ENCODE results near the gene NDRG3. TPM values are rescaled to one million over a fixed set of nuclear protein-coding genes. Genes with fewer than 3 reads are reported as not detected.

NDRG3 gene
- total RNA-seq, 1 experiment from 2014 or later = 30.1 TPM

GRCh38 chr20:36634342-36634741, 111.5 kb downstream of the NDRG3 start:
- no peak overlapping the region for H3K9ac ChIP-seq (ENCODE audit: low read length)
- H3K27me3 ChIP-seq (ENCODE audit: low read length) = no peaks in the 10 kb centered on the region
- ChIA-PET POLR2A (ENCODE audit: unreplicated experiment) (no interaction called here), CTCF (no interaction called here)
- no peak for DNase-seq
- TF ChIP-seq EZH2phosphoT487 (IDR thresholded peaks at IDR 0.05; ENCODE audit: borderline replicate concordance, low read length) (no peak), CTCF (conservative IDR thresholded peaks at IDR 0.05; ENCODE audit: low read depth, low read length) (no peak), EZH2 (IDR thresholded peaks at IDR 0.05; ENCODE audit: low read length, unreplicated experiment) (no peak)
- no peak overlapping the region for H3K4me2 ChIP-seq (ENCODE audit: low read length)
- H3K27ac ChIP-seq (ENCODE audit: low read length) = no peak overlapping the region
- H3K9me3 ChIP-seq (ENCODE audit: low read length) = no peaks in the 10 kb centered on the region
- H3K9me2 ChIP-seq (replicated peaks; ENCODE audit: low read length) = no peaks in the 10 kb centered on the region
- no peak for ATAC-seq
- no peak overlapping the region for H3K4me3 ChIP-seq (ENCODE audit: low read length)
- H3F3A ChIP-seq (ENCODE audit: low read length, unreplicated experiment) = no peaks in the 10 kb centered on the region
- intact Hi-C loops (cut with micrococcal nuclease) = no loop called here
- no peaks in the 10 kb centered on the region for H4K20me1 ChIP-seq (ENCODE audit: low read length)
- H3K4me1 ChIP-seq (ENCODE audit: insufficient read depth, low read length) = no peaks in the 10 kb centered on the region
- no peak overlapping the region for H2AFZ ChIP-seq (ENCODE audit: low read length)
- no TSS peak for BruUV-seq (replicated peaks)
- H3K36me3 ChIP-seq (ENCODE audit: low read depth, low read length) = no peaks in the 10 kb centered on the region
- no peaks in the 10 kb centered on the region for H3K79me2 ChIP-seq (ENCODE audit: low read length)

- Histone ChIP-seq H3K79me2 (ENCODE audit: low read length) (no peaks in the 10 kb centered on the region), H3K27me3 (ENCODE audit: low read length) (no peaks in the 10 kb centered on the region), H3K36me3 (ENCODE audit: low read depth, low read length) (no peaks in the 10 kb centered on the region), H3K4me3 (ENCODE audit: low read length) (no peak overlapping the region), H3K4me1 (ENCODE audit: insufficient read depth, low read length) (no peaks in the 10 kb centered on the region), H3K9ac (ENCODE audit: low read length) (no peak overlapping the region), H3K4me2 (ENCODE audit: low read length) (no peak overlapping the region), H3K9me2 (replicated peaks; ENCODE audit: low read length) (no peaks in the 10 kb centered on the region), H3F3A (ENCODE audit: low read length, unreplicated experiment) (no peaks in the 10 kb centered on the region), H3K9me3 (ENCODE audit: low read length) (no peaks in the 10 kb centered on the region), H2AFZ (ENCODE audit: low read length) (no peak overlapping the region), H3K27ac (ENCODE audit: low read length) (no peak overlapping the region), H4K20me1 (ENCODE audit: low read length) (no peaks in the 10 kb centered on the region)
- no TSS peak for BruUV-seq (replicated peaks)
- ChIA-PET POLR2A (ENCODE audit: unreplicated experiment) (no interaction called here), CTCF (no interaction called here)
- DNase-seq = no peak
- no peak for ATAC-seq
- intact Hi-C loops (cut with micrococcal nuclease) = no loop called here
- TF ChIP-seq EZH2 (IDR thresholded peaks at IDR 0.05; ENCODE audit: low read length, unreplicated experiment) (no peak), EZH2phosphoT487 (IDR thresholded peaks at IDR 0.05; ENCODE audit: borderline replicate concordance, low read length) (no peak), CTCF (conservative IDR thresholded peaks at IDR 0.05; ENCODE audit: low read depth, low read length) (no peak)
Measured at GRCh38 chr20:36633285-36633772, 112.6 kb downstream of the NDRG3 start.

- H3K36me3 ChIP-seq (ENCODE audit: low read depth, low read length) = no peaks in the 10 kb centered on the region
- TF ChIP-seq EZH2 (IDR thresholded peaks at IDR 0.05; ENCODE audit: low read length, unreplicated experiment) = no peak
- TF ChIP-seq CTCF (conservative IDR thresholded peaks at IDR 0.05; ENCODE audit: low read depth, low read length) = no peak
- TF ChIP-seq EZH2phosphoT487 (IDR thresholded peaks at IDR 0.05; ENCODE audit: borderline replicate concordance, low read length) = no peak
- ATAC-seq = no peak
- H3K27ac ChIP-seq (ENCODE audit: low read length) = no peak overlapping the region
- POLR2A ChIA-PET (ENCODE audit: unreplicated experiment) = no interaction called here
- no peaks in the 10 kb centered on the region for H3K27me3 ChIP-seq (ENCODE audit: low read length)
- no peaks in the 10 kb centered on the region for H3K9me3 ChIP-seq (ENCODE audit: low read length)
- H3K4me3 ChIP-seq (ENCODE audit: low read length) = no peak overlapping the region
- no peaks in the 10 kb centered on the region for H3F3A ChIP-seq (ENCODE audit: low read length, unreplicated experiment)
- BruUV-seq (replicated peaks) = no TSS peak
- no peaks in the 10 kb centered on the region for H3K4me1 ChIP-seq (ENCODE audit: insufficient read depth, low read length)
- intact Hi-C loops (cut with micrococcal nuclease) = no loop called here
- H3K4me2 ChIP-seq (ENCODE audit: low read length) = no peak overlapping the region
- H3K9ac ChIP-seq (ENCODE audit: low read length) = no peak overlapping the region
- no peaks in the 10 kb centered on the region for H4K20me1 ChIP-seq (ENCODE audit: low read length)
- CTCF ChIA-PET = no interaction called here
- no peak overlapping the region for H2AFZ ChIP-seq (ENCODE audit: low read length)
- DNase-seq = no peak
- H3K79me2 ChIP-seq (ENCODE audit: low read length) = no peaks in the 10 kb centered on the region
- no peaks in the 10 kb centered on the region for H3K9me2 ChIP-seq (replicated peaks; ENCODE audit: low read length)
Measured at GRCh38 chr20:36632487-36633284, 113.2 kb downstream of the NDRG3 start.

All from PC-3 (cell line).